ENCODE results near the gene COL4A1.

DNA sequence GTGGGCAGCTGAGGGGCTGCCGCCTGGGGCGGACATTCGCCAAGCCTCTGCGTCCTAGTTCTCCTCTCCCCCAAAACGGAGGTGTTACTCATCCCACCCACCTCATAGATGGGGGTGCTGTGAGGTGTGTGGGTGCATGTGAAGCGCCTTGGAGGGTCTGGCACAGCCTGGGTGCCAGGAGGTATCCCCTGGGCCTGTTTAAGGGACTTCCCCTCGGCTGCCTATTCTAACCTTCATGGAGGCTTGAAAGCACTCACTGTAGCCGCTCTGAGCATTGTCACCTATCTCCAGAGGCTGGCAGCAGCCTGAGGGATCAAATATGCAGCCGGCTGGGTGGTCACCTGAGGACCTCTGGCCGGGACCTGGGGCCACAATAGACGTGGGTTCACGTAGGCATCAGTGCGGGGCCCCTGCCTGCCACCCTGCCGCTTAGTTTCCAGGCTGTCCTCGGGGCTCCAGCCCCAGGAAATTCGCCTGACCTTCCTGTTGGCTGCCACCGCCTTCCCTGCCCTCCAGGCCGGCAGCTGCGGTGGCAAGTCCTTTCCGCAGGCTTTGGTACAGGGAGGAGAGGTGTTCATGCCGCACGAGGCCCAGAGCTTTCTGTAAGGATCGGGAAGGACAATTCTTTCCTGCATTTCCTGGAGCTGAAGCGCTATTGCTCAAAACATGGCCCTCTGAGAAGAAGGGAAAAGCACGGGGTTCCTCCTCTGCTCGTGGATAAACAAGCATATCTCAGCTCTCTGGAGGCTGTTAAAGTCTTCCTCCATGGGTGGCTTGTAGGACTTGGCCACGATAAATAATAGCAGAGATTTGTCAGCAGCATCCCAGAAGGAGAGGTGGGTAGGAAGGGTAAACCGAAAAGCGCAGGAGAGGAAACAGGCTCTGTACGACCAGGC is 4.7 kb upstream of the COL4A1 start:
- TF ChIP-seq GATA3 (IDR thresholded peaks at IDR 0.05; ENCODE audit: low read depth, low read length) (no peak), GATA2 (IDR thresholded peaks at IDR 0.05; ENCODE audit: low read depth, low read length) (no peak)

All from SH-SY5Y (cell line).